GM12892 (cell line): ENCODE data around the gene CSNK2A1.

Experiments used
- DNase-seq: peaks from one replicate; pipeline ENCODE4 v3.0.0; 2011; ENCODE audit not compliant: insufficient read length
- FAIRE-seq: peaks from 2 replicates; lab custom pipeline; 2011; peaks lifted over from hg19 to GRCh38; lab: Jason Lieb, UNC
- POLR2A ChIP-seq: IDR thresholded peaks from 2 replicates; pipeline ENCODE4 v1.6.1; 2011; ENCODE audit warnings: low read depth, low read length, control low read depth
- POLR2AphosphoS5 ChIP-seq: IDR thresholded peaks from 2 replicates; pipeline ENCODE4 v1.6.1; 2011; ENCODE audit warnings: low read depth, low read length, control low read depth
- TAF1 ChIP-seq: IDR thresholded peaks from 2 replicates; pipeline ENCODE4 v1.6.1; 2011; ENCODE audit warnings: low read depth, mild to moderate bottlenecking, control low read depth, low read length, borderline replicate concordance

CSNK2A1 gene

GRCh38 chr20:440148-440547 lies 103.4 kb downstream of the CSNK2A1 start:
- FAIRE-seq (no peak), DNase-seq (no peak)
- TF ChIP-seq POLR2A (no peak), POLR2AphosphoS5 (no peak), TAF1 (no peak)

- no peak for DNase-seq
- TF ChIP-seq TAF1 (no peak), POLR2AphosphoS5 (0 out of 2 replicates have a peak, but pooled peaks have one; percentile 43), POLR2A (no peak)
- FAIRE-seq = no peak
Observed at GRCh38 chr20:438571-439469, 104.8 kb downstream of the CSNK2A1 start.

- FAIRE-seq (peak; percentile 5), DNase-seq (no peak)
- no peak for TF ChIP-seq POLR2A
- no peak for TF ChIP-seq POLR2AphosphoS5
- TF ChIP-seq TAF1 = no peak
Observed at GRCh38 chr20:437787-438486, 105.7 kb downstream of the CSNK2A1 start.

- DNase-seq = no peak
- no peak for TF ChIP-seq TAF1
- TF ChIP-seq POLR2A = no peak
- FAIRE-seq = no peak
Observed at GRCh38 chr20:436476-436875, 107.1 kb downstream of the CSNK2A1 start.

- no peak for FAIRE-seq
- DNase-seq = no peak
Observed at GRCh38 chr20:435558-435957, 108.0 kb downstream of the CSNK2A1 start.

GRCh38 chr20:434661-435419 lies 108.8 kb downstream of the CSNK2A1 start:
- DNase-seq = no peak
- no peak for TF ChIP-seq TAF1
- FAIRE-seq = no peak

More at GRCh38 chr20:435558-435957, 108.0 kb downstream of the CSNK2A1 start:
- TF ChIP-seq POLR2AphosphoS5 = no peak
- no peak for TF ChIP-seq TAF1
- TF ChIP-seq POLR2A = no peak

GRCh38 chr20:434221-434620 lies 109.4 kb downstream of the CSNK2A1 start:
- FAIRE-seq = peak; percentile 17
- no peak for DNase-seq

GRCh38 chr20:433300-433975 lies 110.2 kb downstream of the CSNK2A1 start:
- peak; percentile 25; the same call in 1 of the 2 replicates for TF ChIP-seq POLR2AphosphoS5
- TF ChIP-seq POLR2A = 0 out of 2 replicates have a peak, but pooled peaks have one; percentile 30
- TF ChIP-seq TAF1 = no peak
- FAIRE-seq = peak; percentile 95
- peak; percentile 73 for DNase-seq

More at GRCh38 chr20:434221-434620, 109.4 kb downstream of the CSNK2A1 start:
- TF ChIP-seq POLR2A (no peak), TAF1 (no peak), POLR2AphosphoS5 (no peak)

GRCh38 chr20:432677-433299 lies 110.8 kb downstream of the CSNK2A1 start:
- DNase-seq (no peak), FAIRE-seq (no peak)
- TF ChIP-seq POLR2A = no peak
- TF ChIP-seq POLR2AphosphoS5 = no peak
- TF ChIP-seq TAF1 = no peak

- FAIRE-seq (no peak), DNase-seq (no peak)
- no peak for TF ChIP-seq TAF1
- TF ChIP-seq POLR2A = no peak
Observed at GRCh38 chr20:432208-432607, 111.4 kb downstream of the CSNK2A1 start.
